ENCODE data around the gene ERMARD.

ERMARD gene

DNA sequence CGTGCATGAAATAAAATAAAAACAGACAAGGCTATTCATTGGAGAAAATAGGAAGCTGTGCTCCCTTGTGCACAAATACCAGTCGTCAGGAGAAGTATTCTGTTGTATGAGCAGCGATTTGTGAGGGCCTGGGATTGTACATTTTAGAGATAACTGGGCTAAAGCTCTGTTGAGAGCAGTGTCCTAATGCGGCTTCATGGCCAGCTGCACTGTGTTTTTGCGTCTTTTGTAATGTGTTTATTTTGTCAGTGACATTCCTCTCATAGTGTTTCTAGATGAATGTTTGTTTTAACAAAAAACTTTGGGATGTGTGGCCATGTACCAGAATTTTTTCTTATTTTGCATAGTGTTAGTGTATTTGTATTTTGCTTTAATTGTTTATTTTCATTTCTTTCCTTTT lies 14.8 kb downstream of the ERMARD start:
- H3K4me3 ChIP-seq (ENCODE audit: low read length in 2 of 2) = no peak overlapping the region
- H3K9ac ChIP-seq (ENCODE audit: low read depth in 1 of 2, low read length in 2 of 2) = no peak overlapping the region
- no peaks in the 10 kb centered on the region for H3K9me3 ChIP-seq (ENCODE audit: control insufficient read depth in 2 of 2, low read length in 2 of 2)
- H3K27me3 ChIP-seq (ENCODE audit: control insufficient read depth in 2 of 2, insufficient read depth in 2 of 2, low read length in 2 of 2) = no peaks in the 10 kb centered on the region
- no peak overlapping the region for H3K27ac ChIP-seq (ENCODE audit: low read depth in 2 of 2, low read length in 2 of 2)
- no peaks in the 10 kb centered on the region for H3K4me1 ChIP-seq (ENCODE audit: control insufficient read depth in 2 of 2, insufficient read depth in 2 of 2, low read length in 2 of 2)
- peaks cover 28 to 31% of the 10 kb centered on the region in 2 donors for H3K36me3 ChIP-seq (ENCODE audit: control insufficient read depth in 2 of 2, insufficient read depth in 2 of 2, low read length in 2 of 2)

DNA sequence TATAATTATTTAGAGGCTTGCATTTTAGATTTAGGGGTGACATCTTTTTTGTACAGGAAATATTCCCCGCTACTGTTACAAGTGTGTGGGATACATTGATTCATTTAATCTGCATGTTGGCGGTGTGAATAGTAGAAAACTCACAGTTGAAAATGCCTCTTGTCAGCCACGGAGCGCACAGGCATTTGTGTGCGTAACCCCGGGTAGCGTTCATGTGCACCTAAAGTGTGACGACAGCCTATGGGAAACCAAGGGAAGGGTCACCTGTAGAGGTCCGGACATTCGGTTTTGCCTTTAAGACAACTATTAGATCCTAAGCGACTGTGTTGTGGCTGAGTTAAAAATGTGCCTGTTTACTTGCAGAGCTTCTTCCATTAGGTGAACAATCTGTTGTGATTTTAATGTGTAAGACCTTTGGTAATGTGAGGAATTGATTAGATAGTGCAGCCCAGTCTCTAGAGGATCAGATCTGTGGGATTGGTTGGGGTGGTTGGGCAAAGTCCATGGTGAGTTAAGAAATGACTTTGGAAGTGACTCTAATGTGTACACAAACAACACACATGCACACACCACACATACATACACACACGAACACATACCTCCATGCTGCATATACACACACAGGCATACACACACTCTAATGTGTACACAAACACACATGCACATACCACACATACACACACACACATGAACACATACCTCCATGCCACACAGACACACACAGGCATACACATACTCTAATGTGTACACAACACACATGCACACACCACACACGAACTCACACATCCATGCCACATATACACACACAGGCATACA lies 15.7 kb downstream of the ERMARD start:
- no peaks in the 10 kb centered on the region for H3K27me3 ChIP-seq (ENCODE audit: control insufficient read depth in 2 of 2, insufficient read depth in 2 of 2, low read length in 2 of 2)
- H3K27ac ChIP-seq (ENCODE audit: low read depth in 2 of 2, low read length in 2 of 2) = no peak overlapping the region
- H3K9ac ChIP-seq (ENCODE audit: low read depth in 1 of 2, low read length in 2 of 2) = no peak overlapping the region
- H3K4me1 ChIP-seq (ENCODE audit: control insufficient read depth in 2 of 2, insufficient read depth in 2 of 2, low read length in 2 of 2) = no peaks in the 10 kb centered on the region
- H3K4me3 ChIP-seq (ENCODE audit: low read length in 2 of 2) = no peak overlapping the region
- H3K9me3 ChIP-seq (ENCODE audit: control insufficient read depth in 2 of 2, low read length in 2 of 2) = no peaks in the 10 kb centered on the region
- H3K36me3 ChIP-seq (ENCODE audit: control insufficient read depth in 2 of 2, insufficient read depth in 2 of 2, low read length in 2 of 2) = peaks cover 32 to 34% of the 10 kb centered on the region in 2 donors

DNA sequence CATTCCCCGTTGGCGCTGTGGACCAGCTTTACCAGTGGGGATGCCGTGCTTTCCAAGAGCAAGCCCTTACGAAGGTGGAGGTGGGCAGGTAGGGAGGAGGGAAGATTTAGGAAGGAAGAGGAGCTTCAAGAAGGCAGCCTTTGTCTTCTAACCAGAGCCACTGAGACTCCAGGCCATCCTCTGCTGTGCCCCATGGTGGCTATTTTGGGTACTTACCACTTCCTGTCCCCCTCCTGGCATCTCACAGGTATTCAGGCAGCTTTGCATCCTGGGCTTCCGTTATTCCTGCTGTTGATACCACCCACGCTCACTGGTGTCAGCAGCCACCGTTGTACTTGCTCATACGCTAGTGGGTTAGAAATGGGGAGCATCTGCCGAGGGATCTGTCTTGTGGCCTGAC lies 22.9 kb downstream of the ERMARD start:
- no peaks in the 10 kb centered on the region for H3K9me3 ChIP-seq (ENCODE audit: control insufficient read depth in 2 of 2, low read length in 2 of 2)
- no peaks in the 10 kb centered on the region for H3K4me1 ChIP-seq (ENCODE audit: control insufficient read depth in 2 of 2, insufficient read depth in 2 of 2, low read length in 2 of 2)
- peaks cover 16 to 27% of the 10 kb centered on the region in 2 donors for H3K36me3 ChIP-seq (ENCODE audit: control insufficient read depth in 2 of 2, insufficient read depth in 2 of 2, low read length in 2 of 2)
- H3K9ac ChIP-seq (ENCODE audit: low read depth in 1 of 2, low read length in 2 of 2) = no peak overlapping the region
- no peak overlapping the region for H3K27ac ChIP-seq (ENCODE audit: low read depth in 2 of 2, low read length in 2 of 2)
- no peaks in the 10 kb centered on the region for H3K27me3 ChIP-seq (ENCODE audit: control insufficient read depth in 2 of 2, insufficient read depth in 2 of 2, low read length in 2 of 2)
- H3K4me3 ChIP-seq (ENCODE audit: low read length in 2 of 2) = no peak overlapping the region

DNA sequence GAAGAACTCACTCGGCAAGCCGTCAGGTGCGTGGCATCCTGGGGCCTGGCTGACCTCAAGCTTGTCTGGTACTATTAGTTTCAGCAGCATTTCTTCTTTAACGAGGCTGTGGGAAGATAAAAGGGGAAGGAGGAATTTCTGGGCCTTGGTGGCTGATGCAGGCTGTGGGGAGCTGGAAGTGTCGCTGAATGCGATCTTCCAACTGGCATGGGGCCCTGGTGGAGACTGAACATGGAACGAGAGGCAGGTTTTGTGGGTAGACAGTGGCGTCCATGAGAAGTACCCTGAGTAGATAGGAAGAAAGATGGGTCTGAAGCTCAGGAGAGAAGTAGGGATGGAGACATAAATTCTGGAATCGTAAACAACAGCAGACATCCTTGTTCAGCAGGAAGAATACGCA lies 23.9 kb downstream of the ERMARD start:
- Histone ChIP-seq H3K9ac (ENCODE audit: low read depth in 1 of 2, low read length in 2 of 2) (no peak overlapping the region), H3K27ac (ENCODE audit: low read depth in 2 of 2, low read length in 2 of 2) (no peak overlapping the region), H3K4me1 (ENCODE audit: control insufficient read depth in 2 of 2, insufficient read depth in 2 of 2, low read length in 2 of 2) (no peaks in the 10 kb centered on the region), H3K27me3 (ENCODE audit: control insufficient read depth in 2 of 2, insufficient read depth in 2 of 2, low read length in 2 of 2) (no peaks in the 10 kb centered on the region), H3K4me3 (ENCODE audit: low read length in 2 of 2) (no peak overlapping the region), H3K36me3 (ENCODE audit: control insufficient read depth in 2 of 2, insufficient read depth in 2 of 2, low read length in 2 of 2) (peaks cover 21 to 28% of the 10 kb centered on the region in 2 donors), H3K9me3 (ENCODE audit: control insufficient read depth in 2 of 2, low read length in 2 of 2) (no peaks in the 10 kb centered on the region)

DNA sequence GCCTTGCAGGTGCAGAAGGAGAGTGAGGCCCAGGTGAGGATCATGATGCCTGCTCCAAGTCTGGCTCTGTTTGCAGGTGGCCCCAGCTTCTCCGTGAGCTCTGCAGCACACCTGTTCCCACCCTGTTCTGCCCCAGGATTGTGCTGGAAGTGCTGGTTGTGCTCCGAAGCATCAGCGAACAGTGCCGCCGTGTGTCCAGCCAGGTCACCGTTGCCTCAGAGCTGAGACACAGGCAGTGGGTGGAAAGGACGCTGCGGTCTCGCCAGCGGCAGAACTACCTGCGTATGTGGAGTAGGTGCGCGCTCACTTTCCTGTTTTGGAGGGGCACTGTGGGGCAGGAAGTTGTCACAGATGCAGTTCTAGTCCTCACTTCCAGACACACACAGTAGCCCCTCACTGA lies 25.0 kb downstream of the ERMARD start:
- no peaks in the 10 kb centered on the region for H3K27me3 ChIP-seq (ENCODE audit: control insufficient read depth in 2 of 2, insufficient read depth in 2 of 2, low read length in 2 of 2)
- no peak overlapping the region for H3K9ac ChIP-seq (ENCODE audit: low read depth in 1 of 2, low read length in 2 of 2)
- peaks cover 21 to 27% of the 10 kb centered on the region in 2 donors for H3K36me3 ChIP-seq (ENCODE audit: control insufficient read depth in 2 of 2, insufficient read depth in 2 of 2, low read length in 2 of 2)
- no peaks in the 10 kb centered on the region for H3K4me1 ChIP-seq (ENCODE audit: control insufficient read depth in 2 of 2, insufficient read depth in 2 of 2, low read length in 2 of 2)
- no peak overlapping the region for H3K4me3 ChIP-seq (ENCODE audit: low read length in 2 of 2)
- no peak overlapping the region for H3K27ac ChIP-seq (ENCODE audit: low read depth in 2 of 2, low read length in 2 of 2)
- H3K9me3 ChIP-seq (ENCODE audit: control insufficient read depth in 2 of 2, low read length in 2 of 2) = no peaks in the 10 kb centered on the region

DNA sequence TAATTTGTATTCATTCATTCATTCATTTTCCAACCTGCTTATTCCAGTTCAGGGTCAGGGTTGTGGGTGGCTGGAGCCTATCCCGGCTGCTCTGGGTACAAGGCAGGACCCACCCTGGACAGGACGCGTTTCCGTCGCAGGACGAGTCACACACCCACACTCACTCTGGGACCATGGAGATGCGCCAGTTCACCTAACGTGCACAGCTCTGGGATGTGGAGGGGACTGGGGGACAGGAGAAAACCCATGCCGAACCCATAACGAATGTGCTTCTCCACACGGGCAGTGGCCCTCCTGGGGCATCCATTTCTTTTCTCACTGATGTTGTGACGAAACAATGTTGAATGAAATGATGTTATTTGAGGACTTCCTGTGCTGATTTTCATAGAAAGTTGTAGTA lies 26.5 kb downstream of the ERMARD start:
- H3K9me3 ChIP-seq (ENCODE audit: control insufficient read depth in 2 of 2, low read length in 2 of 2) = no peaks in the 10 kb centered on the region
- no peak overlapping the region for H3K9ac ChIP-seq (ENCODE audit: low read depth in 1 of 2, low read length in 2 of 2)
- H3K27ac ChIP-seq (ENCODE audit: low read depth in 2 of 2, low read length in 2 of 2) = no peak overlapping the region
- no peak overlapping the region for H3K4me3 ChIP-seq (ENCODE audit: low read length in 2 of 2)
- no peaks in the 10 kb centered on the region for H3K4me1 ChIP-seq (ENCODE audit: control insufficient read depth in 2 of 2, insufficient read depth in 2 of 2, low read length in 2 of 2)
- H3K36me3 ChIP-seq (ENCODE audit: control insufficient read depth in 2 of 2, insufficient read depth in 2 of 2, low read length in 2 of 2) = peaks cover 15 to 22% of the 10 kb centered on the region in 2 donors
- no peaks in the 10 kb centered on the region for H3K27me3 ChIP-seq (ENCODE audit: control insufficient read depth in 2 of 2, insufficient read depth in 2 of 2, low read length in 2 of 2)

DNA sequence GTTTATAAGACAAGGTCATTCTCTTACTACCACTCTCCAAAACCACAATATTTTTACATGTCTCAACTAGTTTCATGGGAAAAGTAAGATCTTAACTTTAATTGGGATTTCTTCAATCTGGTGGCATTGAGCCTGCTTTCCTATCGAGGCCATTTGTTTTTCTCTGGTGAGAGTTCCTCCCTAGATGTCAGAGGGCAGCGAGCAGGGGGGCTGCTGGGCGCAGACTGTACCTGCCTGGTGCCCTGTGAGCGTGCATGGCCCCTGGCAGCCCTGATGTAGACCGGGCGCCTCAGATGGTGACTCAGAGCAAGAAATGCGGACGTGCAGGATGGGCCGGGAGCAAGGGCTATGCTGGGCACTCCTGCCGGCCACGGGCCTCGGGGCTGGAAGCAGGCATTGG lies 27.2 kb downstream of the ERMARD start:
- Histone ChIP-seq H3K9ac (ENCODE audit: low read depth in 1 of 2, low read length in 2 of 2) (no peak overlapping the region), H3K4me1 (ENCODE audit: control insufficient read depth in 2 of 2, insufficient read depth in 2 of 2, low read length in 2 of 2) (no peaks in the 10 kb centered on the region), H3K36me3 (ENCODE audit: control insufficient read depth in 2 of 2, insufficient read depth in 2 of 2, low read length in 2 of 2) (peaks cover 15 to 19% of the 10 kb centered on the region in 2 donors), H3K27ac (ENCODE audit: low read depth in 2 of 2, low read length in 2 of 2) (no peak overlapping the region), H3K27me3 (ENCODE audit: control insufficient read depth in 2 of 2, insufficient read depth in 2 of 2, low read length in 2 of 2) (no peaks in the 10 kb centered on the region), H3K9me3 (ENCODE audit: control insufficient read depth in 2 of 2, low read length in 2 of 2) (no peaks in the 10 kb centered on the region), H3K4me3 (ENCODE audit: low read length in 2 of 2) (no peak overlapping the region)

DNA sequence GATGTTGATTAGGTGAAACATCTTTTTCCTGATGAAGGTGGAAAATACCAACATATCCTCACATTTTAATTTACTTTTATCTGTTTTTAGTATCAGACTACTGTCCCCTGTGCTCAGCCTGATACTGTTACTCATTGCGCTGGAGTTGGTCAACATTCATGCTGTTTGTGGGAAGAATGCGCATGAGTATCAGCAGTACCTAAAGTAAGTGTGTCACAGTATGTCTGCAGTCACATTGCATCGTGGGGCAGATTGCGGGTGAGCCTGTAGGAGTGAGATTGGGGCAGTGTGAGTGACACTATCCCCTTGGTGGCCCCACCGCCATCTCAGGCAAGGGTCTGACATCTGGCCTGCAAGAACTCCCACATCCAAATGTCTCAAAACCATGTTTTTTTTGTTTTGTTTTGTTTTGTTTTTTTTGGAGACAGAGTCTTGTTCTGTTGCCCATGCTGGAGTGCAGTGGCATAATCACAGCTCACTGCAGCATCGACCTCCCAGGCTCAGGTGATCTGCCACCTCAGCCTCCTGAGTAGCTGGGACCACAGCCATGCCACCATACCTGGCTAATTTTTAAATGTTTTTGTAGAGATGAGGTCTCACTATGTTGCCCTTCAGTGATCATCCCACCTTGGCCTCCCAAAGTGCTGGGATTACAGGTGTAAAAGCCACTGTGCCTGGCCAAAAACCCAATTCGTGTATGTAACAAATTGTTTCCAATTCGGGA lies 27.8 kb downstream of the ERMARD start:
- Histone ChIP-seq H3K4me3 (ENCODE audit: low read length in 2 of 2) (no peak overlapping the region), H3K27me3 (ENCODE audit: control insufficient read depth in 2 of 2, insufficient read depth in 2 of 2, low read length in 2 of 2) (no peaks in the 10 kb centered on the region), H3K9ac (ENCODE audit: low read depth in 1 of 2, low read length in 2 of 2) (no peak overlapping the region), H3K4me1 (ENCODE audit: control insufficient read depth in 2 of 2, insufficient read depth in 2 of 2, low read length in 2 of 2) (no peaks in the 10 kb centered on the region), H3K9me3 (ENCODE audit: control insufficient read depth in 2 of 2, low read length in 2 of 2) (no peaks in the 10 kb centered on the region), H3K36me3 (ENCODE audit: control insufficient read depth in 2 of 2, insufficient read depth in 2 of 2, low read length in 2 of 2) (peaks cover 15 to 19% of the 10 kb centered on the region in 2 donors), H3K27ac (ENCODE audit: low read depth in 2 of 2, low read length in 2 of 2) (no peak overlapping the region)

DNA sequence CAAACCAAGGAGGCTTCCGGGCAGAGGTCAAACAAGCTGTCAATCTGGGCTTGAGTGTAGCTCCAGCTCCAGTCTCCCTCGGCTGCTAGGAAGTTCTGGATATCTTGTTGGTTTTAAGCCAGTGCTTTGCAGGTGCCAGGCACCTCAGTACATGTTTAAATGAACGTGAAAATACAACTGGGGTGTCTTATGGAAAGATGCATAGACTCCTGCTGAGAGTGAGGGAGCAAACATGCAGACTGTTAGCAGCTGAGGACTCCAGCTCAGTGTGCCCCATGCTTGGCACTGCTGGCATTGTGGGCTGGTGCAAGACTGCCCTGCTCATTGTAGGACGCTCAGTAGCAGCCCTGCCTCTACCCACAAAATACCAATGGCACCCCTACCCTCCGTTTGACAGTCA lies 28.5 kb downstream of the ERMARD start:
- H3K9me3 ChIP-seq (ENCODE audit: control insufficient read depth in 2 of 2, low read length in 2 of 2) = no peaks in the 10 kb centered on the region
- H3K36me3 ChIP-seq (ENCODE audit: control insufficient read depth in 2 of 2, insufficient read depth in 2 of 2, low read length in 2 of 2) = peaks cover 15 to 19% of the 10 kb centered on the region in 2 donors
- no peak overlapping the region for H3K27ac ChIP-seq (ENCODE audit: low read depth in 2 of 2, low read length in 2 of 2)
- no peak overlapping the region for H3K9ac ChIP-seq (ENCODE audit: low read depth in 1 of 2, low read length in 2 of 2)
- H3K27me3 ChIP-seq (ENCODE audit: control insufficient read depth in 2 of 2, insufficient read depth in 2 of 2, low read length in 2 of 2) = no peaks in the 10 kb centered on the region
- no peaks in the 10 kb centered on the region for H3K4me1 ChIP-seq (ENCODE audit: control insufficient read depth in 2 of 2, insufficient read depth in 2 of 2, low read length in 2 of 2)
- H3K4me3 ChIP-seq (ENCODE audit: low read length in 2 of 2) = no peak overlapping the region

DNA sequence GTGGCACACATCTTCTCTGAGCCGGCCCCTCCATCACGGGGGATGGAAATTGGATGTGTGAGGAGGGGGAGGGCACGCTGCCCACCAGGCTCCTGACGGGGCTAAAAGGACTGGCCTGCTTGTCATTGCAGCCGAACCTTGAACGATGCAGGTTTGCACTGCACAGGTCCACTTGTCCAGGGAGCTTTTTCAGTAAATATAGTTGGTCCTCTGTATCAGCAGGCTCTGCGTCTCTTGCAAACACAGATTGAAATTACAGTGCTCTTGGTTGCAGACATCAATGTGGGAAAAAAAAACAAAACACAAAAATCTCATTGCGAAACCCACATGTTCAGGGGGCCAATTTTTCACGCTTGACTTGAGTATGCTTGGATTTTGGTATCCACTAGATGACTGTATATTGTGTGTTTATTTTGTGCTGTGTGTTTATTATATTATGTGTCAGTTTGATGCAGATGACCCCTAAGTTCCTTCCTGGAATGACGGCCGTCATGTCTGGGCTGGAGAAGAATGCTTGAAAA lies 29.2 kb downstream of the ERMARD start:
- no peaks in the 10 kb centered on the region for H3K9me3 ChIP-seq (ENCODE audit: control insufficient read depth in 2 of 2, low read length in 2 of 2)
- H3K4me3 ChIP-seq (ENCODE audit: low read length in 2 of 2) = no peak overlapping the region
- no peak overlapping the region for H3K9ac ChIP-seq (ENCODE audit: low read depth in 1 of 2, low read length in 2 of 2)
- H3K27me3 ChIP-seq (ENCODE audit: control insufficient read depth in 2 of 2, insufficient read depth in 2 of 2, low read length in 2 of 2) = no peaks in the 10 kb centered on the region
- H3K4me1 ChIP-seq (ENCODE audit: control insufficient read depth in 2 of 2, insufficient read depth in 2 of 2, low read length in 2 of 2) = no peaks in the 10 kb centered on the region
- H3K27ac ChIP-seq (ENCODE audit: low read depth in 2 of 2, low read length in 2 of 2) = no peak overlapping the region
- H3K36me3 ChIP-seq (ENCODE audit: control insufficient read depth in 2 of 2, insufficient read depth in 2 of 2, low read length in 2 of 2) = peaks cover 15 to 19% of the 10 kb centered on the region in 2 donors
